ENCODE results near the gene CD200. TPM values are rescaled to one million over a fixed set of nuclear protein-coding genes. Genes with fewer than 3 reads are reported as not detected.

Gene CD200
- total and polyA plus RNA-seq, 9 of the 15 experiments (the other 6 are each of a cell fraction or from before 2014, with no cell fraction given) = 0.13 TPM; not detected in 8

GRCh38 chr3:112351823-112352222 lies 18.9 kb downstream of the CD200 start:
- DNase-seq (ENCODE audit: extremely low read depth in 1 of 4, low spot score in 3 of 4) (no peak), FAIRE-seq (no peak), ATAC-seq (no peak)
- CTCF ChIA-PET (ENCODE audit: low intra/inter-chr PET ratio) = no interaction called here
- Histone ChIP-seq H3K4me3 (no peak overlapping the region), H3K27me3 (ENCODE audit: control insufficient read depth in 2 of 2, insufficient read depth in 2 of 2, low read length in 2 of 2) (no peaks in the 10 kb centered on the region), H3K36me3 (ENCODE audit: control insufficient read depth, insufficient read depth, low read length) (no peaks in the 10 kb centered on the region), H4K20me1 (replicated peaks; ENCODE audit: control insufficient read depth, insufficient read depth, low read length) (no peaks in the 10 kb centered on the region), H3K9ac (ENCODE audit: insufficient read depth in 1 of 2, low read depth in 2 of 2, low read length in 2 of 2) (no peak overlapping the region), H2AFZ (ENCODE audit: low read depth, low read length) (no peak overlapping the region), H3K4me1 (replicated peaks in 1 of 2; ENCODE audit: control insufficient read depth in 2 of 2, insufficient read depth in 2 of 2, low read length in 2 of 2) (no peaks in the 10 kb centered on the region), H3K4me2 (ENCODE audit: insufficient read depth, low read length) (no peak overlapping the region), H3K9me3 (replicated peaks; ENCODE audit: control insufficient read depth, insufficient read depth, low read depth, low read length) (no peaks in the 10 kb centered on the region), H3K79me2 (ENCODE audit: control insufficient read depth, insufficient read depth, low read length) (no peaks in the 10 kb centered on the region), H3K27ac (ENCODE audit: extremely low read depth, low read depth, low read length) (no peak overlapping the region), H3K9me1 (ENCODE audit: control insufficient read depth, insufficient read depth, low read length) (no peaks in the 10 kb centered on the region)
- intact Hi-C loops (cut with micrococcal nuclease) (no loop called here), in situ Hi-C loops (cut with MboI) (no loop called here)
- 0% methylated on average over 2 of the region's 2 CpGs for WGBS (ENCODE audit: insufficient coverage, low coverage, missing lambda C conversion rate)
- no TSS peak for BruUV-seq (replicated peaks)
- POLR2A ChIA-PET = interaction anchor here (1.1 kb wide), 1 partner anchor 11 kb away, joined by 4 read pairs; no protein-coding TSS in a partner anchor
- TF ChIP-seq MYNN (IDR thresholded peaks at IDR 0.05) (no peak), MYNN (CRISPR knock-in tag; IDR thresholded peaks at IDR 0.05) (no peak)

- FAIRE-seq (no peak), DNase-seq (ENCODE audit: extremely low read depth in 1 of 4, low spot score in 3 of 4) (no peak), ATAC-seq (no peak)
- Histone ChIP-seq H3K4me2 (ENCODE audit: insufficient read depth, low read length) (no peak overlapping the region), H3K4me3 (no peak overlapping the region), H3K36me3 (ENCODE audit: control insufficient read depth, insufficient read depth, low read length) (no peaks in the 10 kb centered on the region), H3K9me1 (ENCODE audit: control insufficient read depth, insufficient read depth, low read length) (no peaks in the 10 kb centered on the region), H4K20me1 (replicated peaks; ENCODE audit: control insufficient read depth, insufficient read depth, low read length) (no peaks in the 10 kb centered on the region), H3K9me3 (replicated peaks; ENCODE audit: control insufficient read depth, insufficient read depth, low read depth, low read length) (no peaks in the 10 kb centered on the region), H2AFZ (ENCODE audit: low read depth, low read length) (no peak overlapping the region), H3K79me2 (ENCODE audit: control insufficient read depth, insufficient read depth, low read length) (no peaks in the 10 kb centered on the region), H3K27me3 (ENCODE audit: control insufficient read depth in 2 of 2, insufficient read depth in 2 of 2, low read length in 2 of 2) (peaks cover 0 to under 1% of the 10 kb centered on the region in 2 experiments; a peak in 2 of 5 replicates), H3K4me1 (replicated peaks in 1 of 2; ENCODE audit: control insufficient read depth in 2 of 2, insufficient read depth in 2 of 2, low read length in 2 of 2) (no peaks in the 10 kb centered on the region), H3K9ac (ENCODE audit: insufficient read depth in 1 of 2, low read depth in 2 of 2, low read length in 2 of 2) (no peak overlapping the region), H3K27ac (ENCODE audit: extremely low read depth, low read depth, low read length) (no peak overlapping the region)
- BruUV-seq (replicated peaks) = no TSS peak
- WGBS (ENCODE audit: insufficient coverage, low coverage, missing lambda C conversion rate) = 0% methylated on average over 5 of the region's 5 CpGs
- intact Hi-C loops (cut with micrococcal nuclease) (no loop called here), in situ Hi-C loops (cut with MboI) (no loop called here)
- ChIA-PET POLR2A (no interaction called here), CTCF (ENCODE audit: low intra/inter-chr PET ratio) (no interaction called here)
- no peak for TF ChIP-seq HDGF (IDR thresholded peaks at IDR 0.05)
- no peak for TF ChIP-seq USF1 (CRISPR knock-in tag; IDR thresholded peaks at IDR 0.05)
- TF ChIP-seq RBM34 (IDR thresholded peaks at IDR 0.05; ENCODE audit: borderline replicate concordance, insufficient read depth, low read length) = no peak
- no peak for TF ChIP-seq TOE1 (IDR thresholded peaks at IDR 0.05; ENCODE audit: borderline replicate concordance)
- TF ChIP-seq TOE1 (CRISPR knock-in tag; IDR thresholded peaks at IDR 0.05; ENCODE audit: borderline replicate concordance, low read depth) = no peak
- no peak for TF ChIP-seq ZFP1 (CRISPR knock-in tag; IDR thresholded peaks at IDR 0.05)
- TF ChIP-seq TBL1XR1 (IDR thresholded peaks at IDR 0.05; ENCODE audit: low read length in 2 of 2) = no peak
- no peak for TF ChIP-seq SRSF9 (IDR thresholded peaks at IDR 0.05; ENCODE audit: borderline replicate concordance, low read depth, low read length)
- no peak for TF ChIP-seq STAT5B (CRISPR knock-in tag; IDR thresholded peaks at IDR 0.05)
- TF ChIP-seq E2F1 (CRISPR knock-in tag; IDR thresholded peaks at IDR 0.05) = no peak
- TF ChIP-seq ARID3B (CRISPR knock-in tag; IDR thresholded peaks at IDR 0.05; ENCODE audit: borderline replicate concordance) = no peak
Observed at GRCh38 chr3:112352720-112353119, 19.8 kb downstream of the CD200 start.

Measured in K562 (cell line).